Fibroblast of villous mesenchyme (primary cell): Measurements from ENCODE around the gene RAP1GAP. TPM values are rescaled to one million over a fixed set of nuclear protein-coding genes. Genes with fewer than 3 reads are reported as not detected.

Experiments
- DNase-seq: peaks from one replicate; pipeline ENCODE4 v3.0.0-alpha.2; 2010; ENCODE audit warnings: low read depth
- H3K4me3 ChIP-seq: 2 replicates; pipeline ENCODE4 v1.5.1; 2011; ENCODE audit warnings: low read depth, mild to moderate bottlenecking, low read length
- total RNA-seq: library from RNA; depleted of rRNA; stranded (reverse); fragments of >200 nt; gene quantifications from 2 replicates; pipeline ENCODE4 v1.2.3, GENCODE V29; 2012
- TF ChIP-seq, protein P1 (sequence below): IDR thresholded peaks from 2 replicates; pipeline ENCODE4 v1.5.1; 2012; ENCODE audit warnings: low read depth, mild to moderate bottlenecking, low read length; ENCODE audit not compliant: insufficient read depth

The RAP1GAP gene
- total RNA-seq, 1 donor = under 0.01 TPM

DNA sequence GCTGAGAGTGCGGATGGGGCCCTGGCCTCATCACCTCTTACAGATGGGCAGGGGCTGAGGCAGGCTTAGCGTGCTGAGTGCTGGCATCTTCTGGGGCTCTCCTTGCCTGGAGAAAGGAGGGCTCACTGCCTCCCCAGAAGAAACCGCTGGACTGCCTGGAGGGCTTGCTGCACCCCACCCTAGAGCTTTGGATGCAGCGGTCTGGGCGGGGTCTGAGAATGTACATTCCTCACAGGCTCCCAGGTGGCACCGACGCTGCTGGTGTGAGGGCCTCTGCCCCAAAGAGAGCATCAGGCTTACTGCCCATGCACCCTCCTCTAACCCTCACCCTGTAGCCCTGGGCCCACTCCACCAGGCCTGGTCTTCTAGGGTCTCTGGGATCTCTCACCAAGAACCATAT, 51.1 kb downstream of the RAP1GAP start:
- TF ChIP-seq, protein P1, sequence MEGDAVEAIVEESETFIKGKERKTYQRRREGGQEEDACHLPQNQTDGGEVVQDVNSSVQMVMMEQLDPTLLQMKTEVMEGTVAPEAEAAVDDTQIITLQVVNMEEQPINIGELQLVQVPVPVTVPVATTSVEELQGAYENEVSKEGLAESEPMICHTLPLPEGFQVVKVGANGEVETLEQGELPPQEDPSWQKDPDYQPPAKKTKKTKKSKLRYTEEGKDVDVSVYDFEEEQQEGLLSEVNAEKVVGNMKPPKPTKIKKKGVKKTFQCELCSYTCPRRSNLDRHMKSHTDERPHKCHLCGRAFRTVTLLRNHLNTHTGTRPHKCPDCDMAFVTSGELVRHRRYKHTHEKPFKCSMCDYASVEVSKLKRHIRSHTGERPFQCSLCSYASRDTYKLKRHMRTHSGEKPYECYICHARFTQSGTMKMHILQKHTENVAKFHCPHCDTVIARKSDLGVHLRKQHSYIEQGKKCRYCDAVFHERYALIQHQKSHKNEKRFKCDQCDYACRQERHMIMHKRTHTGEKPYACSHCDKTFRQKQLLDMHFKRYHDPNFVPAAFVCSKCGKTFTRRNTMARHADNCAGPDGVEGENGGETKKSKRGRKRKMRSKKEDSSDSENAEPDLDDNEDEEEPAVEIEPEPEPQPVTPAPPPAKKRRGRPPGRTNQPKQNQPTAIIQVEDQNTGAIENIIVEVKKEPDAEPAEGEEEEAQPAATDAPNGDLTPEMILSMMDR = no peak
- H3K4me3 ChIP-seq = no peak overlapping the region
- no peak for DNase-seq

DNA sequence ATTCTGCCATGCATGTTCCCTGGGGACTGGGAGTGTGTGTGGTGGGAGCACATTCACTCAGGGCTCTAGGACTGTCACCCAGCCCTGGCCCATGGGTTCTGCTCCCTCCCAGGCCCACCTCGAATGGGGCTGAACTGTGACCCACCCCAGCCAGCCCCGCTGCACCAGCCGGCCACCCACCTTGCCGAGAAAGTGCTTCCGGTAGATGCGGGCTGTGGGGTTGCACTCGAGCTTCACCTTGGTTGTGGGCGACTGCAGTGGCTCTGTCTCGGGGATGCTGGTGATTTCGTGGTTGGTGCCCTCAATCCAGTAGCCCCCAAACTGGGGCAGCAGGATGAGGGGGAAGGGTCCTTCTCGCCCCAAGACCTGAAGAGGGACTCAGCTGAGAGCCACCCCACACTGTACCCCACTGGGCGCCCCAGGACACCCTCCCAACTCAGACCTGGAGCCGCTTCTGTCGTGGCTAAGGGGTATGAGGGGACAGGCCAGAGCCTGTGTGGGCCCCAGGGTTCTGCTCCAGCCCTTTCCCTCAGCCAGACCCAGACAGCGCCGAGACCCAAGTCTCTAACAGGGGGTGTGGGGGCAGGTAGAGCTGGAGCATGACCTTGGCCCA, 51.9 kb downstream of the RAP1GAP start:
- no peak for DNase-seq
- TF ChIP-seq, protein P1 = no peak
- H3K4me3 ChIP-seq = no peak overlapping the region

DNA sequence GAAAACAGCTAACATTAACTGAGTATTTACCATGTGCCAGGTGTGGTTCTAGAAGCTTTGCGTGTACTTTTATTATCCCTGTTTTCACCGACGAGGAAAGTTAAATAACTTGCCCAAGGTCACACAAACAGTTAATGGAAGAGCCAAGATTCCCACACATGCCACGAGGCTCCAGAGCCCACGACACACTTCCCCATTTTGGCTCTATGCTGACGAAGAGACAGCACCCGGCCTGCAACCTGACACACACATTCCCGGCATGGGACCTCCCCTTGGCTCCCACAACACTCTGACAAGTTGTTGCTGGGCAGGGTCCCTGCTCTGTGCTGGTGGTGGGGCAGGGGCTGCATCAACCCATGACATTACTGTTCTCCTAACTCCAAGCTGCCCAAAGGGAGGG, 52.8 kb downstream of the RAP1GAP start:
- TF ChIP-seq, protein P1 = no peak

DNA sequence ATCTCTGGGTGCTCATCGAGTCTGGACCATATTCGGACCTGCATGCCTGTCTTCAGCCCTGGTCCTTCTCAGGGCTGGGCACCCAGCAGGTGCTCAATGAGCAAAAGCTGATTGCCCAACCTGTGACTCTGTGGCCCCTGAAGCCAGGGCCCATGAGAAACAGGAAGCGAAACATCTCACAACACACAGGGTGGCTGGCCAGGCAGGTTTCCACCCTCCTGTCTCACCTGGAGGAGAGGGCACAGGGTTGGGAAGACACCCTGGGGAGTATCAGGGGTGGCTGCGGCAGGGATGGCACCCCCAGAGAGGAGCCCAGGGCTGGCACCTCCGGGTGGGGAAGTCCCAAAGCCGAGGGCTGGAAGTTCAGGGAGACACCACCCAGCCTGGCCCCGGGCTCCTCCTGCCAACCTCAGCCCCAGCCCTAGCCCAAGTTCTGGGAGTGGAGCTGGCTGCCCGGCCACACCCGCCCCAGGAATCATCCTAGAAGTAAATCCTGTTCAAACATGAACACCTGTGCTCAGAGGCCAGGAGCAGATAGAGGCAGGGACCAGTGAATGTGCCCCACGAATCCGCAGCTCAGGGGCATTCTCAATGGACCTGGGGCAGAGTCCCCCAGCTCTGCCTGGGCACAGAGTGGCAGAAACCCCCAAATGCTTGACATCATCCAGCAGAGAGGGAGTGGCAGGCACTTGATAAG, 54.6 kb downstream of the RAP1GAP start:
- no peak overlapping the region for H3K4me3 ChIP-seq
- DNase-seq = no peak
- TF ChIP-seq, protein P1 = no peak

More for the DNA sequence above, 52.8 kb downstream of the RAP1GAP start:
- H3K4me3 ChIP-seq = no peak overlapping the region
- no peak for DNase-seq

DNA sequence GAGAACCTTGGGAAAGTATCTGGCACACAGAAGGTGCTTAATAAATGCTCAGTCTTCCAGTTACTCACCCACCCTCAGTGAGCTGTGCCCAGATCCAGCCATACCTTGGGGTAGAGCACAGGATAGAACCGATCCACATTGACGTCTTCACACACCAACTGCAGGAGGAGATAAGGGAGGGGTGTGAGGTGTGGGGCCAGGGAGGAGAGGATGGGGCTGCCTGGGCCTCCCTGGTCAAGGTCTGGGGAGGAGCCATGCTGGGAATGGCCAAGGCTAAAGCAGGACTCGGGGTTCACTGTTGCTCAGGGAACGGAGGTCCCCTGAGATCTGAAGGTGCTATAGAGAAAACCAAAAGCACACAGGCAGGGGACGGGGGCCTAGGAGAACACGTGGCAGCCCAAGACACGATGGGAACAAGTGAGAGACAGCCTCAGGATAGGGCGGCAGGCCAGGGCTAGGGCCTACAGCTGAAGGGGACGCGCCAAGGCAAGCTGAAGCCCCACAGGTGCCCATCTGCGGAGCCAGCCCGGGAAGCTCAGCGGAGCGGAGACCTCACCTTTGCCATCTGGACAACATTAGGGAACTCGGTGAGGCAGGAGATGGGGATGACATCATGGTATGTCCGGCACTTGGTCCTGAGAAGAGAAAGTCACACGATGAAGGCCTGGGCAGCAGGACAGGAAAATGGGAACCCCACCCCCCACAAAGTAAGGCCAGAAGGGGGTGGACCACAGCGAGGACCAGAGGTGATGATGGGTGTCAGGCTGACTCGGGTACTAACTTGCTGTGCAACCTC, 55.9 kb downstream of the RAP1GAP start:
- TF ChIP-seq, protein P1 = no peak
- H3K4me3 ChIP-seq = no peak overlapping the region
- DNase-seq = no peak

DNA sequence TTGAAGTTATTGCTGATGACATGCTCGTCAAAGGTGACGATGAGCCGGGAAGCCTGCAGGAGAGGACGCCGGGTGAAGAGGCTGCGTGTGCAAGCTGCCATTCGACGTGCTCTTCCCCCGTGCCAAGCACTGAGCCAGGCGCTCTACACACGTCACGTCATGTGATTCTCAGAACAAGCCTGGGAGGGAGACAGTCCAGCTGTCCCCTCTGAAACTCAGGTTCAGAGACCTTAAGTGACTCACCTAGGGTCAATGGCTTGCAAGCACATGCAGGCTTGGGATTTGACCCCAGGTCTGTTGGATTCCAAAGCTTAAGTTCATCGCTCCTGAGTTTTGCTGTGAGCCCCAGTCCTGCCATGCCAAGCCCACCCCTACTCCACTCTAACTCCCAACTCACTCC, 57.1 kb downstream of the RAP1GAP start:
- no peak for DNase-seq
- TF ChIP-seq, protein P1 = no peak
- H3K4me3 ChIP-seq = no peak overlapping the region
